ENCODE results near the gene STX16. TPM values are rescaled to one million over a fixed set of nuclear protein-coding genes. Genes with fewer than 3 reads are reported as not detected.

The STX16 gene
- total RNA-seq, 1 donor, result 34.1 TPM

- DNase-seq (ENCODE audit: low read depth), result no peak
- TF ChIP-seq, protein P1, sequence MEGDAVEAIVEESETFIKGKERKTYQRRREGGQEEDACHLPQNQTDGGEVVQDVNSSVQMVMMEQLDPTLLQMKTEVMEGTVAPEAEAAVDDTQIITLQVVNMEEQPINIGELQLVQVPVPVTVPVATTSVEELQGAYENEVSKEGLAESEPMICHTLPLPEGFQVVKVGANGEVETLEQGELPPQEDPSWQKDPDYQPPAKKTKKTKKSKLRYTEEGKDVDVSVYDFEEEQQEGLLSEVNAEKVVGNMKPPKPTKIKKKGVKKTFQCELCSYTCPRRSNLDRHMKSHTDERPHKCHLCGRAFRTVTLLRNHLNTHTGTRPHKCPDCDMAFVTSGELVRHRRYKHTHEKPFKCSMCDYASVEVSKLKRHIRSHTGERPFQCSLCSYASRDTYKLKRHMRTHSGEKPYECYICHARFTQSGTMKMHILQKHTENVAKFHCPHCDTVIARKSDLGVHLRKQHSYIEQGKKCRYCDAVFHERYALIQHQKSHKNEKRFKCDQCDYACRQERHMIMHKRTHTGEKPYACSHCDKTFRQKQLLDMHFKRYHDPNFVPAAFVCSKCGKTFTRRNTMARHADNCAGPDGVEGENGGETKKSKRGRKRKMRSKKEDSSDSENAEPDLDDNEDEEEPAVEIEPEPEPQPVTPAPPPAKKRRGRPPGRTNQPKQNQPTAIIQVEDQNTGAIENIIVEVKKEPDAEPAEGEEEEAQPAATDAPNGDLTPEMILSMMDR (IDR thresholded peaks at IDR 0.05; ENCODE audit: insufficient read depth, low read depth, low read length), result no peak
- H3K4me3 ChIP-seq (ENCODE audit: low read depth, low read length), result no peak overlapping the region
Observed at GRCh38 chr20:58656831-58657230, 5.7 kb downstream of the STX16 start.

DNA sequence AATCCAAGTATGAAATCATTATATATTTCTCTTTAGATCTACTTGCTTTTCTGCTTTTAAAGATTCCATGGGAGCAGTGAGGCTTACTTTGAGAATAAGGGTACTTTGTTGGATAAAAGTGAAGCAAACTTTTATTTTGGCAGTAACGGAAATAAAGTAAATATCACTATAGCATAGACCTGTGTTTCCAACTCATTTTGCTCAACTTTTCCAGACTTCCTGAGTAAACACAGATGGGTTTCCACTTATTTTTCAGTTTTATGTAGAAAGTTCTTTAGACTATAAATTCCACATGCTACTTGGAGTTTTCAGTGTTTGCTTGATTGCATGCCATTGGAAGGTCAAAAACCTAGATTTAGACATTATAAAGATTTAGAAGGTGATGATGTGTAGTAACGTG lies 6.2 kb downstream of the STX16 start:
- TF ChIP-seq, protein P1 (IDR thresholded peaks at IDR 0.05; ENCODE audit: insufficient read depth, low read depth, low read length), result no peak
- DNase-seq (ENCODE audit: low read depth), result no peak
- H3K4me3 ChIP-seq (ENCODE audit: low read depth, low read length), result no peak overlapping the region

DNA sequence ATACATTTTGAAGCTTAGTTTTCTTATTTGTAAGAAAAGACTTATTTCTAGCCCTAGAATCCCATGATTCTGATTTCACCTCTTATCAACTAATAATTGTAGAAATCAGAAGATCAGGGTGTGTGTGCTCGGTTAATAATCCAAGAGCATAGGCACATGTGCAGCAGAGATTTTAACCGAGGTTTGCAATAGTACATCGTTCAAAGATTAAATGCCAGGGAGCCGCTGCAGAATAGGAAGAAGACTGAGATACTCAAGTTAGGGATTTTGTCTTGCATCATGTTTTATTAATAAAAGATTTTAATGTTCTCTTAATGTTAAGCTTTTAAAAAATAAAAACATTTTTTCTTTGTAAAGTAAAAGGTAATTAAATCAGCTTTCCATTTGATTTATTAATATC lies 6.9 kb downstream of the STX16 start:
- no peak overlapping the region for H3K4me3 ChIP-seq (ENCODE audit: low read depth, low read length)
- DNase-seq (ENCODE audit: low read depth), result no peak
- TF ChIP-seq, protein P1 (IDR thresholded peaks at IDR 0.05; ENCODE audit: insufficient read depth, low read depth, low read length), result no peak

GRCh38 chr20:58658760-58659159 lies 7.7 kb downstream of the STX16 start:
- no peak overlapping the region for H3K4me3 ChIP-seq (ENCODE audit: low read depth, low read length)
- TF ChIP-seq, protein P1 (IDR thresholded peaks at IDR 0.05; ENCODE audit: insufficient read depth, low read depth, low read length), result no peak
- DNase-seq (ENCODE audit: low read depth), result no peak

DNA sequence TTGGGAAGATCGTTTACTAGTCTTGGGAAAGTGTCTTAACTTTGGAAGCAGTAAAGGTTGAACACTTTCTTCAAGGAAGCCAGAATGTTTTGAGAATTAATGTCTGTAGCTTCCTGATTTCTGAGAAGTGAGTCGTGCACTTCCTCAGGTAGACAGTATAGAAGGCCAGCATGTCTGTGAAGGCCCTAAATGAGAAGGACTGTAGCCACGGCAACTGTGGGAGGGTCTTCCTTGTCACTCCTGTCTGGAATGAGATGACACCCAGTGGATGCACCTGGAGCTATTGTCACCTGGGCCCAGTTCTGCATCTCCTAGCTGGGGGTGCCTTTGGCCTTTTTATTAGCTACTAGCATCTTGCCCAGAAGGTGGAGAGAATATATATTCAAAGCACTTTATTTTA lies 8.8 kb downstream of the STX16 start:
- no peak for DNase-seq (ENCODE audit: low read depth)
- TF ChIP-seq, protein P1 (IDR thresholded peaks at IDR 0.05; ENCODE audit: insufficient read depth, low read depth, low read length), result no peak
- no peak overlapping the region for H3K4me3 ChIP-seq (ENCODE audit: low read depth, low read length)

DNA sequence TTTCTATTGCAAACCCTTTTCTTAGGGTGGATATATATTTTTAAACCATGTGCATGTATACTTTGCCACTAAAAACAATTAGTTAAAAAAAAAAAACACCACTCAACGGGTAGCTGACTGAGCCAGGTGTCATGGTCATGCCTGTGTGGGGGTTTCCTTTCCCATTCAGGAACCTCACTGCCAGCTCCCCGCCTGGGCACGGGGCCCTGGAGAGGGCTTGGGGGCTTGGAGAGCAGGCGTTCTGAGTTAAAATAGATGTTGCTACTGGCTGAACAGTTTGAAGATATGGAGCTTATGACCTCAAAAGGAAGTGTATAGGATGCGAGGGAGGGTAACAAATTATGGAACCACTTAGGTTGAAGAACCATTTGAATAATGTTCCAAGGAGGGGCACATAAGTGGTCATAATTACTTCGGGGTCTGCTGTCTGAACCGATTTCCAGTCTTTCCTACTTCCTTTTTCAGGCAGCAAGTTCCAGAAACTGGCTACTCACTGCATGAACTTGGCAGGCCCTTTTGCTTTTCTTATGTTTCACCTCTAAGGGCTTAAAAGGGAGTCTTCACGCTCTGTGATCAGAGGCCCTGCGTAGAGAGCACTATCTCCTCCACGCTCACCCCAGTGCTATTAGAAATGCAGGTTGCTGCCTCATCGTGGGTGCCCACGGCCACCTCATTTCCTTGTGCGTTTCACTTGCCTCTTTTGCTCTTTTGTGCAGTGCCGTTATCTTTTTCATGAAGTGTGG lies 9.9 kb downstream of the STX16 start:
- no peak overlapping the region for H3K4me3 ChIP-seq (ENCODE audit: low read depth, low read length)
- DNase-seq (ENCODE audit: low read depth), result no peak
- TF ChIP-seq, protein P1 (IDR thresholded peaks at IDR 0.05; ENCODE audit: insufficient read depth, low read depth, low read length), result no peak
